GM19043 (cell line): ENCODE data around the gene HMGB4.

ENCODE experiments used
- ATAC-seq: cut with Tn5 transposase; IDR thresholded peaks from one replicate; pipeline ENCODE4 v1.9.1; 2021; ENCODE audit warnings: low read depth; ENCODE audit not compliant: unreplicated experiment

The HMGB4 gene

DNA sequence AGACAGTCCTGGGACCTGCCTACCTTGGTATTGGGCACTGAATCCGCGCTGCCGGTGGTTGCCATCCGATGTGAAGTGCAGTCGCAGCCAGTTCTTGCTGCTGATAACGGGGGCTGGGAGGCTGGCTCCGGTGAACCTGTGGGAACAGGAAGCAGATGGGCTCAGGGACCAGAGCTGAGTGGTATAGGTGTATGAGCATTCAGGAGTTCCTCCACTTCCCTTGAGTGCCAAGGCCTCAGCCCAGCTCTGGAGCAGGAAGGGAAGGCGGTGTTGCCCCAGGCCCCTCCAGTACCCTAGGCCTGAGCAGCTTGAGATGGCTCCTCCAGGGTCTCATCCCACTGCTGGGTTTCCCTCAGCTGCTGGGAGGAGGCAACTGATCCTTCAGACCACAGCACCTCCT lies 17.0 kb upstream of the HMGB4 start:
- no peak for ATAC-seq

GRCh38 chr1:33848205-33848937 lies 15.5 kb upstream of the HMGB4 start:
- ATAC-seq = no peak

- no peak for ATAC-seq
These were observed 14.7 kb upstream of the HMGB4 start for GRCh38 chr1:33849211-33849610.

GRCh38 chr1:33850481-33850880 lies 13.4 kb upstream of the HMGB4 start:
- no peak for ATAC-seq

DNA sequence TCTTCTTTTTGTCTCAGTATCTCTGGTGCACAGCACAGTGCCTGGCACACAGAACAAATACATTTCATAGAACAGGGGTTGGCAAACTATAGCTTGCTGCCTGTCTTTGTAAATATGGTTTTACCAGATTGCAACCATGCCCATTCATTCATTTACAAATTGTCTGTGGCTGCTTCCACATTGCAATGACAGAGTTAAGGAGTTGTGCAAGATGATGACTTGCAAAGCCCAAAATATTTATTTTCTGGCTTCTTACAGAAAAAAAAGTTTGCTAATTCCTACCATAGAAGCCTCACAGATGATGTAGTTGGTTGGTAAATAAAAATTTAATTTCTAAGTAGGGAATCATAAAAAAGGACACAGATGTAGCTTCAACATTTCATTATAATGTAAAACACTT lies 11.2 kb upstream of the HMGB4 start:
- no peak for ATAC-seq

GRCh38 chr1:33853431-33853830 lies 10.4 kb upstream of the HMGB4 start:
- ATAC-seq = no peak

GRCh38 chr1:33854091-33854490 lies 9.8 kb upstream of the HMGB4 start:
- no peak for ATAC-seq

- ATAC-seq = no peak
These were observed 3.2 kb upstream of the HMGB4 start for GRCh38 chr1:33860671-33861070.

DNA sequence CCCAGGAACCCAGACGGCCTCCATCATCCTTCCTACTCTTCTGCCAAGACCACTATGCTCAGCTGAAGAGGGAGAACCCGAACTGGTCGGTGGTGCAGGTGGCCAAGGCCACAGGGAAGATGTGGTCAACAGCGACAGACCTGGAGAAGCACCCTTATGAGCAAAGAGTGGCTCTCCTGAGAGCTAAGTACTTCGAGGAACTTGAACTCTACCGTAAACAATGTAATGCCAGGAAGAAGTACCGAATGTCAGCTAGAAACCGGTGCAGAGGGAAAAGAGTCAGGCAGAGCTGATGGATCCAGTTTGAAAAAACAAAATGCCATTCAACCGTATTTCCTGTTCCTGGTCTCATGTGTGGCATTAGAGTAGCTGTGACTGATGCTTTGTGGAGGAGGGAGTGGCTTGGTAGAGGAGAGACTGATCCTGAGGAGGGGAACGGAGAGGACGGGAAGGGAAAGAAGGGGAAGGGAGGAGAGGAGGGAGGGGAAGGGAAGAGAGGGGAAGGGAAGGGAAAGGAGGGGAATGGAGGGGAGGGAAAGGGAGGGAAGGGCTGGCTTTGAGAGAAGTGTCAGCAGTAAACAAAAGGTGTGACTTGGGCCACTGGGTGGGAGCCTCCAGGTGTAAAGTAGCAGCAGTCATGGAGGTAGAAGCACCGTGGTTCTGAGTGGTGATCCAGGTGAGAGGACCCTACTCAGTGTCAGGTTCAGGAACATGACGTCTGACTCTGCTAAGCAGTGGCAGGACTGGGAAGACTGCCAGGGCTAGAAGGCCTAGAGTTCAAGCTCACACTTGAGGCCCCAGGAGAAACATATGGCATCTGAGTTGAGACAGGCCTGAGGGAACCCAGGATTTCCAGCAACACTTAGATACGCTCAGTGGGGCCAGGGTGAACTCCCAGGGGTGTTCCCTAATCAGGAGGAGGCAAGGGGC lies 846 bp downstream of the HMGB4 start:
- no peak for ATAC-seq

GRCh38 chr1:33866281-33866680 lies 2.4 kb downstream of the HMGB4 start:
- no peak for ATAC-seq

- ATAC-seq = no peak
These were observed 3.8 kb downstream of the HMGB4 start for GRCh38 chr1:33867684-33868083.

GRCh38 chr1:33872275-33872674 lies 8.4 kb downstream of the HMGB4 start:
- ATAC-seq = no peak

GRCh38 chr1:33872683-33873082 lies 8.8 kb downstream of the HMGB4 start:
- no peak for ATAC-seq

GRCh38 chr1:33874636-33875035 lies 10.8 kb downstream of the HMGB4 start:
- no peak for ATAC-seq

GRCh38 chr1:33875862-33876261 lies 12.0 kb downstream of the HMGB4 start:
- no peak for ATAC-seq

GRCh38 chr1:33876970-33877650 lies 13.2 kb downstream of the HMGB4 start:
- no peak for ATAC-seq

- no peak for ATAC-seq
These were observed 14.5 kb downstream of the HMGB4 start for GRCh38 chr1:33878392-33878791.

GRCh38 chr1:33880305-33880704 lies 16.4 kb downstream of the HMGB4 start:
- no peak for ATAC-seq

GRCh38 chr1:33886496-33886895 lies 22.6 kb downstream of the HMGB4 start:
- ATAC-seq = no peak

DNA sequence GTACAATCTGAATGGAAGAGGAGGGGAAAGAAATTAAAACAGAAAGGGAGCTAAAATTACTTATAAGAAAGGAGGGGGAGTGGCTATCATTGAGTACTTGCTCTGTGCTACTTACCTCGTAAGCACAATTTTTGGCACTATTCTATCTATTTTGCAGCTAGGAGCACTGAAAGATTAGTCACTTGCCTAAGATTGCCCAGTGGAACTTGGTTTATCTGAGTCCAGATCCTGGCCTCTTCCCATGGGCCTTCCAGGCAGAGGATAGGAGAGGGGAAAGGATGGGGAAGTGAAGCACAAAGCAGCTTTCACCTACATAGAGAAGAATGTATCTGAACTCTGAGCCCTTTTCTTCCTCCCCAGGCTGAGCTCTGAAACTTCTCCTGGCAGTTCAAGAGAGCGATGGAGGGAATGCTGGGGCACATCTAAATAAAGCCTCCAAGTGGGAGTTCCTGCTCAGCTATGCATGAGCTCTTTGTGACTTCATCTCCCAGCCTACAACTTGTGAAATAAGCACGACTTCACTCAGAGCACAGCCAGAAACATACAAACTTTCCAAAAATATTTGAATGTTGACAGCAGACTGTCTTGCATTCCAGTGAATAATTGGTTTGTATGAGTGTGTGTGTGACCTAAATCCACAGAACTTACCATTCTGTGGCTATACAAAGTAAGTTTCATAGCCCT lies 29.4 kb downstream of the HMGB4 start:
- no peak for ATAC-seq

GRCh38 chr1:33895396-33895795 lies 31.5 kb downstream of the HMGB4 start:
- ATAC-seq = no peak
